Aorta (tissue), 5 donors: ENCODE measurements around the gene SERTM1. TPM values are rescaled to one million over a fixed set of nuclear protein-coding genes. Genes with fewer than 3 reads are reported as not detected.

Source experiments
- ATAC-seq: fragments of 200-7000 bp; cut with Tn5 transposase; one replicate; pipeline ENCODE4 v1.9.1; 2022; ENCODE audit warnings: moderate library complexity; ENCODE audit not compliant: low FRiP score
- DNase-seq, 2 donors: peaks; one replicate each; pipeline ENCODE4 v3.0.0-alpha.2; 2020
- H3K27ac ChIP-seq, 2 donors: one replicate each; pipeline ENCODE4 v1.5.1; 2013; ENCODE audit warnings: low read length in 2 of 2, mild to moderate bottlenecking in 2 of 2, moderate library complexity in 2 of 2, control low read depth in 1 of 2, inconsistent platforms in 1 of 2, low read depth in 1 of 2
- H3K27me3 ChIP-seq, 2 donors: one replicate each; pipeline ENCODE4 v1.6.1; 2013; ENCODE audit warnings: control low read depth in 1 of 2, low read length in 1 of 2, mild to moderate bottlenecking in 1 of 2, moderate library complexity in 1 of 2; ENCODE audit not compliant: insufficient read depth in 2 of 2, control insufficient read depth in 1 of 2
- H3K36me3 ChIP-seq, 2 donors: one replicate each; pipeline ENCODE4 v1.6.1; 2013; ENCODE audit warnings: control low read depth in 1 of 2, low read length in 1 of 2, mild to moderate bottlenecking in 1 of 2; ENCODE audit not compliant: insufficient read depth in 2 of 2, control insufficient read depth in 1 of 2
- H3K4me1 ChIP-seq, 2 donors: one replicate each; pipeline ENCODE4 v1.6.1; 2013; ENCODE audit warnings: low read length in 2 of 2, control low read depth in 1 of 2, mild to moderate bottlenecking in 1 of 2, moderate library complexity in 1 of 2; ENCODE audit not compliant: insufficient read depth in 2 of 2, control insufficient read depth in 1 of 2
- H3K4me3 ChIP-seq, 2 donors: one replicate each; pipeline ENCODE4 v1.5.1; 2013; ENCODE audit warnings: low read length in 2 of 2, control low read depth in 1 of 2, mild to moderate bottlenecking in 1 of 2
- H3K9me3 ChIP-seq: one replicate; pipeline ENCODE4 v1.6.1; 2013; ENCODE audit warnings: mild to moderate bottlenecking, low read length; ENCODE audit not compliant: control insufficient read depth
- WGBS, 2 donors: extraction: QIAGEN DNeasy Blood & Tissue Kit; methylation state at CpG; one replicate each; pipeline ENCODE4 v1.1.7; 2013; 5-methylcytosine and 5-hydroxymethylcytosine counted together
- intact Hi-C, 2 donors: fragments of 100-400 bp; cut with DNase I; formaldehyde crosslinking; loops; one replicate each; pipeline versions ENCODE4 v1.14.2 to v1.15.0; 2022
- polyA plus RNA-seq, 2 donors: library from polyadenylated mRNA; stranded (reverse); fragments of 200-250 nt; gene quantifications; one replicate each; pipeline ENCODE4 v1.2.3, GENCODE V29; 2013
- total RNA-seq, 2 donors: library from RNA; stranded (reverse); fragmentation: NEBNext Ultra II Directional; extraction: Animal tissue kit (Norgen Biotek cat#: 25700); gene quantifications; one replicate each; pipeline ENCODE4 v1.2.1, GENCODE V29; 2021
- donor health status: healthy with polysubstance abuse.
- donor health status: Bipolar disorder and iron deficiency.
- donor health status: DM: no; HTN: no; CAD: no.
- donor health status: DM: no; HTN: no; CAD: no.
- donor health status: DM: yes; HTN: yes; CAD: no.

Gene SERTM1
- total and polyA plus RNA-seq, 4 donors = 0.03 to 0.66 TPM; not detected in 2

- no peak for DNase-seq
- 41 to 48% methylated on average over 9 of the region's 9 CpGs for WGBS, 2 donors
- intact Hi-C loops = no loop called here
- no peaks in the 10 kb centered on the region for H3K4me1 ChIP-seq
- no peak overlapping the region for H3K27ac ChIP-seq
- H3K9me3 ChIP-seq = no peaks in the 10 kb centered on the region
- H3K27me3 ChIP-seq = no peaks in the 10 kb centered on the region
- H3K4me3 ChIP-seq = no peak overlapping the region
- no peak for ATAC-seq
- no peaks in the 10 kb centered on the region for H3K36me3 ChIP-seq
Measured at GRCh38 chr13:36696410-36697010, 22.7 kb downstream of the SERTM1 start.

DNA sequence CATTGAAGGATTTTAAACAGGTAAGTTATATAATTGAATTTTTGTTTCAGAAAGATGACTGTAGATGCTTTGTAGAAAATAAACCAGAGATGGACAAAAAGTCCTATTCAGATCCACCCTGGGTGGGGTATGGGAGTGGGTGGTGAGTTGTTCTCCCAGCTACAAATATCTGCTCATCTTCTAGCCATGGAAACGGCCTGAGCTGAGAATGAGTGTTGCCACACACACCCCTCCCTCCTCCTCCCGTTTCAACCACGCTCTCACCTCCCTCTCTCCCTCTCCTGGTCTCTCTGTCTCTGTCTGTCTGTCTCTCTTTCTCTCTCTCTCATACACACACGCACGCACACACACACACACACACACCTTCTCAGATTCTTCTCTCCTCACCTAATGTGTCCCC, 26.4 kb downstream of the SERTM1 start:
- Histone ChIP-seq H3K27ac (no peak overlapping the region), H3K36me3 (no peaks in the 10 kb centered on the region), H3K4me1 (no peaks in the 10 kb centered on the region), H3K27me3 (no peaks in the 10 kb centered on the region), H3K4me3 (no peak overlapping the region), H3K9me3 (no peaks in the 10 kb centered on the region)
- 79 to 81% methylated on average over 5 of the region's 5 CpGs for WGBS, 2 donors
- DNase-seq (no peak), ATAC-seq (no peak)
- intact Hi-C loops = no loop called here

- 14 to 16% methylated on average over 1 of the region's 1 CpG for WGBS, 2 donors
- no peak overlapping the region for H3K4me3 ChIP-seq
- H3K36me3 ChIP-seq = no peaks in the 10 kb centered on the region
- H3K4me1 ChIP-seq = no peaks in the 10 kb centered on the region
- intact Hi-C loops = no loop called here
- ATAC-seq (no peak), DNase-seq (no peak)
- no peaks in the 10 kb centered on the region for H3K9me3 ChIP-seq
- no peak overlapping the region for H3K27ac ChIP-seq
- no peaks in the 10 kb centered on the region for H3K27me3 ChIP-seq
Measured at GRCh38 chr13:36706755-36707154, 32.9 kb downstream of the SERTM1 start.

DNA sequence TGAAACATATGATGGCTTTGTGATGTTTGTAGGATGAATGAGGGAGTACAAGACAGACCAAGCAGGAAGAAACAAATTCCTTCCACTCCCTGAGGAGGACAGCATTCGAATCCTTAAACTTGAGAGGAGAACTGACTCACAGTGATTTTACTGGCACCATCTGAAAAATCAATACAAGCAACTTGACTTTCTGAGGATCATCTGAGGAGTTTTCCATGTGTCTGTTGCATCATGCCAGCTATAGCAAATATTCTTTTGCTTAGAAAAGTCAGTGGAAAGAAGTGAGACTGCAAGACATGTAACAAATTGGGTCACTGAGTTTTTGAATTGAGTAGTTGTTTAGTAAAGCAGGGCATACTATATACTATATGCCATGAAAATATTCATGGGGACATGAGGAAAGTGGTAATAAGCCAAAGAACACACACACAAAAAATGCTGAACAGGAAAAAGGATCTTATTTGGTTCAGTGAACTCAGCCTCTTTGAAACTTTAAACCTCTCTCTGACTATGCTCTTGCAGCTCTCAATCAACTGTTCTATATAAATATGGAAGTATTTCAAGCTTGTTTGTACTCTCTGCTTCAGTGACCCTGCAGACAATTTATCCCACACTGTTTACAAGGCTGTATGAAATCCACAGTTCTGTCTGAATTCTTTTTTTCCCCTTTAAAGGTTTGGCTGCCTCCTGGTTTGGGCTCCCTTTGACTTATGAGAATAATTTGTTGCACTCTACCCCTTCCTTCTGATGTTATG, 35.5 kb downstream of the SERTM1 start:
- no peaks in the 10 kb centered on the region for H3K4me1 ChIP-seq
- H3K4me3 ChIP-seq = no peak overlapping the region
- H3K36me3 ChIP-seq = no peaks in the 10 kb centered on the region
- no peaks in the 10 kb centered on the region for H3K9me3 ChIP-seq
- no peak for DNase-seq
- 29 to 43% methylated on average over 1 of the region's 1 CpG for WGBS, 2 donors
- intact Hi-C loops = no loop called here
- no peaks in the 10 kb centered on the region for H3K27me3 ChIP-seq
- ATAC-seq = no peak
- H3K27ac ChIP-seq = no peak overlapping the region

DNA sequence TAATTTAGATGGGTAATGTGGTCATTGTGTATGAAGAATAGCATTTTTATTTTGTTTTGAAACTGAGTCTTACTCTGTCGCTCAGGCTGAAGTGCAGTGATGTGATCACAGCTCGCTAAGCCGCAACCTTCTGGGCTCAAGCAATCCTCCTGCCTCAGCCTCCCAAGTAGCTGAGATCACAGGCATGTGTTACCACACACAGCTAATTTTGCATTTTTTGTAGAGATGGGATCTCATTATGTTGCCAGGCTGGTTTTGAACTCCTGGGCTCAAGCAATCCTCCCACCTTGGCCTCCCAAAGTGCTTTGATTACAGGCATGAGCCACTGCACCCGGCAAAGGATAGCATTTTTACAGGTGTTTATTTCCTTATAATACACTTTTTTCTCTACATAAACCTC, 36.6 kb downstream of the SERTM1 start:
- Histone ChIP-seq H3K4me1 (no peaks in the 10 kb centered on the region), H3K9me3 (no peaks in the 10 kb centered on the region), H3K36me3 (no peaks in the 10 kb centered on the region), H3K27me3 (no peaks in the 10 kb centered on the region), H3K4me3 (no peak overlapping the region), H3K27ac (no peak overlapping the region)
- 87 to 91% methylated on average over 4 of the region's 4 CpGs for WGBS, 2 donors
- intact Hi-C loops = no loop called here
- no peak for DNase-seq
- no peak for ATAC-seq

GRCh38 chr13:36712290-36712689, 38.5 kb downstream of the SERTM1 start:
- no peaks in the 10 kb centered on the region for H3K36me3 ChIP-seq
- no peak for DNase-seq

DNA sequence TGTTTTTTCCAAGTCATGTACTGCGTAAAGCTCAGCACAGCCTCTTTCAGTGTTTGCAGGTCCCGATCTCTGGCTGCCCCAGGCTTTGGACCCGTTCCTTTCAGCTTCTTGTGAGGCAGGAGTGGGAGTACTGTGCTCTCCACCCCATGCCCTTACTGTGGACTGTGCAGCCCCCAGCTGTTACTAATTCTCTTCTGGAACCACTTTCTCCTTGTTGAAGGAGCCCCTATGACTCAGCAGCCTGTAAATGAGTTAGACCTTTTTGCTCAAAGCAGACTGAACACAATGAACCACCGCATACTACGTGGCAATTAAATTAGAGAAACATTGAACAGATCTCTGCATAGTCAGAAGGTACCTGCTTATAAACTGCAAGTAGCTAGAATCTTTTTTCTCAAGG, 39.0 kb downstream of the SERTM1 start:
- ATAC-seq = peak; percentile 62
- Histone ChIP-seq H3K4me3 (no peak overlapping the region), H3K27ac (no peak overlapping the region), H3K4me1 (no peaks in the 10 kb centered on the region), H3K27me3 (peaks cover 0 to 1% of the 10 kb centered on the region in 2 donors), H3K36me3 (no peaks in the 10 kb centered on the region), H3K9me3 (no peaks in the 10 kb centered on the region)
- 53 to 58% methylated on average over 5 of the region's 5 CpGs for WGBS, 2 donors
- intact Hi-C loops = no loop called here
- no peak for DNase-seq

More at GRCh38 chr13:36712290-36712689, 38.5 kb downstream of the SERTM1 start:
- ATAC-seq = no peak
- Histone ChIP-seq H3K4me1 (no peaks in the 10 kb centered on the region), H3K27me3 (peaks cover 0 to 1% of the 10 kb centered on the region in 2 donors), H3K9me3 (no peaks in the 10 kb centered on the region), H3K27ac (no peak overlapping the region), H3K4me3 (no peak overlapping the region)
- WGBS, 2 donors = 78 to 81% methylated on average over 3 of the region's 3 CpGs
- intact Hi-C loops = no loop called here

- no peak for ATAC-seq
- intact Hi-C loops = no loop called here
- no peaks in the 10 kb centered on the region for H3K9me3 ChIP-seq
- no peak overlapping the region for H3K4me3 ChIP-seq
- DNase-seq = no peak
- H3K36me3 ChIP-seq = no peaks in the 10 kb centered on the region
- H3K4me1 ChIP-seq = no peaks in the 10 kb centered on the region
- 8 to 14% methylated on average over 2 of the region's 2 CpGs for WGBS, 2 donors
- no peak overlapping the region for H3K27ac ChIP-seq
- peaks cover 0 to 1% of the 10 kb centered on the region in 2 donors for H3K27me3 ChIP-seq
Measured at GRCh38 chr13:36713887-36714286, 40.1 kb downstream of the SERTM1 start.

DNA sequence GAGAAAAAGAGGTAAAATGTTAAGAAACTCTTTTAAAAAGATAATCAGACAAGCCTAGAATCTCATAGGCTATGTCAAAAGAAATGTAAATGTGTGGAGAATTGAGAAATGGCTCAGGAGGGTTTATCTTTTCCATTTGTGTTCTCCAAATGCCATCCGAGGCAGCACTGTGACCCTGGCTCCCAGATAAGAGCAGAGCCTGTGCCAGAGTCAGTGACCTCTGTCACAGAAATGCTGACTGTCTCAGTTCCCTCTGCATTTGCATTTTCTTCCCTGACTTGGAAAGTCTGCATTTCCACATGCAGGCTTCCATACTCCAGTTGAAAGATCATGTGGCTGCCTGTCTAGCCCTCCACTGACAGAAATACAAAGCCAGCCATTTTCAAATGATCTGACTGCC, 42.0 kb downstream of the SERTM1 start:
- no peak for DNase-seq
- WGBS, 2 donors = 16 to 47% methylated on average over 1 of the region's 1 CpG
- no peak for ATAC-seq
- no peaks in the 10 kb centered on the region for H3K9me3 ChIP-seq
- peaks cover 0 to 1% of the 10 kb centered on the region in 2 donors for H3K27me3 ChIP-seq
- intact Hi-C loops = no loop called here
- no peaks in the 10 kb centered on the region for H3K4me1 ChIP-seq
- no peak overlapping the region for H3K4me3 ChIP-seq
- H3K36me3 ChIP-seq = no peaks in the 10 kb centered on the region
- H3K27ac ChIP-seq = no peak overlapping the region
